Panc1 (cell line): ENCODE data around the gene ARID1A. TPM values are rescaled to one million over a fixed set of nuclear protein-coding genes. Genes with fewer than 3 reads are reported as not detected.

Experiments used
- ATAC-seq: fragments of 200-7000 bp; cut with Tn5 transposase; 2 replicates; pipeline ENCODE4 v1.9.1; 2020; ENCODE audit warnings: mild to moderate bottlenecking, moderate library complexity
- BruUV-seq: library from RNA; stranded (reverse); fragments of 400-500 nt; replicated peaks from 2 replicates; lab custom pipeline; 2021; lab: Mats Ljungman, UMichigan
- CTCF ChIA-PET: fragments of 300-600 bp; sonication (Branson Sonifier 250); formaldehyde crosslinking; loops from one replicate; lab custom pipeline; 2022; ENCODE audit warnings: antibody characterized with exemption; lab: Charles Lee
- POLR2A ChIA-PET: fragments of 300-600 bp; sonication (Branson Sonifier 250); formaldehyde crosslinking; loops from one replicate; lab custom pipeline; 2022; ENCODE audit warnings: antibody characterized with exemption; lab: Charles Lee
- DNase-seq: peaks from one replicate; pipeline ENCODE4 v3.0.0-alpha.2; 2010; ENCODE audit warnings: low read depth, low spot score
- H3K27ac ChIP-seq: 2 replicates; pipeline ENCODE4 v1.5.1; 2011; ENCODE audit warnings: mild to moderate bottlenecking, low read length, inconsistent platforms
- H3K27me3 ChIP-seq: fragments of 200-500 bp; sonication (Bioruptor generic); 2 replicates; pipeline ENCODE4 v1.6.0; 2014; ENCODE audit warnings: low read length, inconsistent platforms; ENCODE audit not compliant: control insufficient read depth, insufficient read depth
- H3K36me3 ChIP-seq: fragments of 200-500 bp; sonication (Bioruptor generic); 2 replicates; pipeline ENCODE4 v1.5.1; 2014; ENCODE audit warnings: inconsistent platforms, mild to moderate bottlenecking, low read length, moderate library complexity; ENCODE audit not compliant: control insufficient read depth, insufficient read depth
- H3K4me1 ChIP-seq: 2 replicates; pipeline ENCODE4 v1.5.1; 2011; ENCODE audit warnings: inconsistent platforms, mild to moderate bottlenecking, low read length, moderate library complexity; ENCODE audit not compliant: control insufficient read depth, insufficient read depth
- H3K4me3 ChIP-seq, 2 experiments: 2 replicates each; pipeline ENCODE4 v1.5.1; 2011 to 2012; ENCODE audit warnings: low read depth in 2 of 2, low read length in 2 of 2, mild to moderate bottlenecking in 2 of 2, inconsistent platforms in 1 of 2, moderate library complexity in 1 of 2
- H3K9me3 ChIP-seq: fragments of 200-500 bp; sonication (Bioruptor generic); 2 replicates; pipeline ENCODE4 v1.5.1; 2014; ENCODE audit warnings: low read depth, mild to moderate bottlenecking, inconsistent platforms, low read length, moderate library complexity; ENCODE audit not compliant: control insufficient read depth, insufficient read depth
- CTCF ChIP-seq: fragments of 450-650 bp; IDR thresholded peaks from 2 replicates; pipeline ENCODE4 v1.5.1; 2017; ENCODE audit warnings: mild to moderate bottlenecking
- POLR2AphosphoS5 ChIP-seq: IDR thresholded peaks from 2 replicates; pipeline ENCODE4 v1.6.1; 2012; ENCODE audit warnings: mild to moderate bottlenecking, low read depth, low read length, moderate library complexity
- REST ChIP-seq, 2 experiments: IDR thresholded peaks; 2 replicates each; pipeline ENCODE4 v1.6.1; 2011 to 2012; ENCODE audit warnings: low read depth in 2 of 2, control low read depth in 1 of 2, low read length in 1 of 2, mild to moderate bottlenecking in 1 of 2, moderate library complexity in 1 of 2; ENCODE audit not compliant: insufficient read depth in 1 of 2
- SIN3A ChIP-seq: IDR thresholded peaks from 2 replicates; pipeline ENCODE4 v1.6.1; 2012; ENCODE audit warnings: low read depth, mild to moderate bottlenecking, low read length, moderate library complexity, borderline replicate concordance; ENCODE audit not compliant: insufficient read depth
- TCF7L2 ChIP-seq: IDR thresholded peaks from 2 replicates; pipeline ENCODE4 v1.6.1; 2011; ENCODE audit warnings: mild to moderate bottlenecking, low read depth, low read length, inconsistent platforms
- in situ Hi-C: cut with HindIII; loops from 2 replicates; pipeline ENCODE4 v1.10.0; 2016; ENCODE audit warnings: low sequenced_read_pairs, low pct_unique_long_range_greater_than_20kb
- intact Hi-C: fragments of 100-400 bp; cut with micrococcal nuclease; formaldehyde crosslinking; loops from one replicate; pipeline ENCODE4 v1.10.0; 2022; ENCODE audit not compliant: unreplicated experiment
- total RNA-seq: library from RNA; stranded (reverse); gene quantifications from one replicate; pipeline ENCODE4 v1.2.1, GENCODE V29; 2021; ENCODE audit not compliant: unreplicated experiment

Gene ARID1A
- total RNA-seq, 1 experiment from 2014 or later = 110 TPM

GRCh38 chr1:26758358-26758757 lies 62.5 kb downstream of the ARID1A start:
- H3K27me3 ChIP-seq = no peaks in the 10 kb centered on the region
- no peak overlapping the region for H3K27ac ChIP-seq
- H3K36me3 ChIP-seq = peaks cover 30% of the 10 kb centered on the region
- CTCF ChIA-PET = no interaction called here
- intact Hi-C loops (no loop called here), in situ Hi-C loops (no loop called here)
- no peak overlapping the region for H3K4me3 ChIP-seq
- no peaks in the 10 kb centered on the region for H3K9me3 ChIP-seq
- DNase-seq (no peak), ATAC-seq (no peak)
- BruUV-seq = no TSS peak
- no peaks in the 10 kb centered on the region for H3K4me1 ChIP-seq
- TF ChIP-seq SIN3A = no peak
- POLR2A ChIA-PET = interaction anchor here (0.6 to 0.7 kb wide), 4 partner anchors 37 to 720 kb away, joined by 3 to 7 read pairs (median 3); partner anchors contain the start of gene GPATCH3

GRCh38 chr1:26759531-26759930 lies 63.7 kb downstream of the ARID1A start:
- intact Hi-C loops (no loop called here), in situ Hi-C loops (no loop called here)
- BruUV-seq = no TSS peak

More at GRCh38 chr1:26759531-26759930, 63.7 kb downstream of the ARID1A start:
- no peak for DNase-seq
- Histone ChIP-seq H3K4me1 (no peaks in the 10 kb centered on the region), H3K27me3 (no peaks in the 10 kb centered on the region), H3K36me3 (peaks cover 33% of the 10 kb centered on the region), H3K27ac (no peak overlapping the region), H3K4me3 (no peak overlapping the region), H3K9me3 (no peaks in the 10 kb centered on the region)
- POLR2A ChIA-PET = no interaction called here
- CTCF ChIA-PET = no interaction called here
- TF ChIP-seq POLR2AphosphoS5 = no peak
- TF ChIP-seq SIN3A = no peak
- no peak for TF ChIP-seq TCF7L2
- TF ChIP-seq CTCF = no peak
- no peak for TF ChIP-seq REST (IDR thresholded peaks at IDR 0.05; ENCODE audit: insufficient read depth in 1 of 2, low read depth in 2 of 2, low read length in 1 of 2)
- no peak for ATAC-seq
